AG10803 (cell line): Measurements from ENCODE around the gene RUVBL2.

ENCODE experiments used
- DNase-seq: peaks from one replicate; pipeline ENCODE4 v3.0.0; 2010; ENCODE audit warnings: low read depth
- H3K4me3 ChIP-seq: 2 replicates; pipeline ENCODE4 v1.5.1; 2011; ENCODE audit warnings: mild to moderate bottlenecking, low read length, control low read depth
- CTCF ChIP-seq: conservative IDR thresholded peaks from 2 replicates; pipeline ENCODE4 v1.5.1; 2011; ENCODE audit warnings: mild to moderate bottlenecking, low read length, control low read depth, inconsistent platforms

RUVBL2 gene

GRCh38 chr19:48950830-48951519 is 42.7 kb upstream of the RUVBL2 start:
- no peak for TF ChIP-seq CTCF
- no peak overlapping the region for H3K4me3 ChIP-seq
- DNase-seq: no peak

- no peak for DNase-seq
- no peak overlapping the region for H3K4me3 ChIP-seq
These were observed 40.5 kb upstream of the RUVBL2 start for GRCh38 chr19:48953141-48953540.

GRCh38 chr19:48953990-48954594 is 39.6 kb upstream of the RUVBL2 start:
- DNase-seq: no peak
- H3K4me3 ChIP-seq: peak overlapping the region; percentile 59
- no peak for TF ChIP-seq CTCF

More at GRCh38 chr19:48953141-48953540, 40.5 kb upstream of the RUVBL2 start:
- no peak for TF ChIP-seq CTCF

- no peak for TF ChIP-seq CTCF
- DNase-seq: peak; percentile 92
- H3K4me3 ChIP-seq: peak within 1 kb of the TSS; percentile 98
These were observed 38.9 kb upstream of the RUVBL2 start, which contains the start of gene BAX for GRCh38 chr19:48954595-48955307. Gene BAX (plus strand): TSS chr19:48954875. CDS start chr19:48954929, 54 bp downstream.

- no peak for DNase-seq
- H3K4me3 ChIP-seq: peak overlapping the region; percentile 98
- no peak for TF ChIP-seq CTCF
These were observed 38.3 kb upstream of the RUVBL2 start for GRCh38 chr19:48955308-48955958.

- no peak for DNase-seq
- TF ChIP-seq CTCF: no peak
- no peak overlapping the region for H3K4me3 ChIP-seq
These were observed 35.7 kb upstream of the RUVBL2 start for GRCh38 chr19:48958006-48958405.
